Natural killer cell (primary cell): ENCODE measurements around the gene APOLD1. TPM values are rescaled to one million over a fixed set of nuclear protein-coding genes. Genes with fewer than 3 reads are reported as not detected.
A peak's percentile ranks its signal among the peaks of the same experiment; 100 is the strongest.
"Not testable (repeated sequence)": the region's sequence is repeated elsewhere in the genome, so short reads cannot be mapped to it uniquely, and the experiment has no call there.

Source experiments
- ATAC-seq, 3 donors: fragments of 150-1000 bp in 2 of 3; fragments of 200-7000 bp in 1 of 3; cut with Tn5 transposase; 1 replicate in 1 of 3; 2 replicates in 2 of 3; pipeline ENCODE4 v1.10.0; 2021; ENCODE audit warnings: mild to moderate bottlenecking in 2 of 3, moderate library complexity in 2 of 3
- DNase-seq, 2 donors: peaks; one replicate each; pipeline versions ENCODE4 v3.0.0 to v3.0.0-alpha.2; 2013 to 2021; ENCODE audit warnings: mixed read lengths in 1 of 2
- H3K27ac ChIP-seq: one replicate; pipeline ENCODE4 v1.5.1; 2013; ENCODE audit warnings: mild to moderate bottlenecking, low read length
- H3K27me3 ChIP-seq: one replicate; pipeline ENCODE4 v1.6.1; 2013; ENCODE audit warnings: low read length; ENCODE audit not compliant: control insufficient read depth, insufficient read depth
- H3K36me3 ChIP-seq: one replicate; pipeline ENCODE4 v1.6.1; 2013; ENCODE audit warnings: low read length; ENCODE audit not compliant: control insufficient read depth, insufficient read depth
- H3K4me1 ChIP-seq: one replicate; pipeline ENCODE4 v1.6.1; 2013; ENCODE audit warnings: low read length; ENCODE audit not compliant: control insufficient read depth, insufficient read depth
- H3K4me3 ChIP-seq: one replicate; pipeline ENCODE4 v1.5.1; 2013; ENCODE audit warnings: low read length
- H3K9me3 ChIP-seq: one replicate; pipeline ENCODE4 v1.6.1; 2013; ENCODE audit warnings: low read length; ENCODE audit not compliant: control insufficient read depth, insufficient read depth
- H3K27ac Mint-ChIP-seq, 2 donors: one replicate each; pipeline ENCODE4 v1.8.0; 2022; ENCODE audit warnings: mild to moderate bottlenecking in 2 of 2, mixed read lengths in 2 of 2, moderate library complexity in 1 of 2
- H3K27me3 Mint-ChIP-seq, 2 donors: one replicate each; pipeline ENCODE4 v1.8.0; 2022; ENCODE audit warnings: low read depth in 2 of 2, mixed read lengths in 2 of 2
- H3K36me3 Mint-ChIP-seq: one replicate; pipeline ENCODE4 v1.8.0; 2022; ENCODE audit warnings: mixed read lengths
- H3K4me1 Mint-ChIP-seq, 2 donors: one replicate each; pipeline ENCODE4 v1.8.0; 2022; ENCODE audit warnings: mixed read lengths in 2 of 2
- H3K4me3 Mint-ChIP-seq: one replicate; pipeline ENCODE4 v1.8.0; 2022; ENCODE audit warnings: mild to moderate bottlenecking, moderate library complexity, mixed read lengths
- H3K9me3 Mint-ChIP-seq, 2 donors: one replicate each; pipeline ENCODE4 v1.8.0; 2022; ENCODE audit warnings: mixed read lengths in 2 of 2
- CTCF ChIP-seq: fragments of 200-600 bp; IDR thresholded peaks from one replicate; pipeline ENCODE4 v1.8.0; 2022; ENCODE audit warnings: antibody characterized with exemption
- WGBS: methylation state at CpG from one replicate; pipeline ENCODE4 v1.1.7; 2013; ENCODE audit warnings: missing lambda C conversion rate; ENCODE audit not compliant: insufficient coverage; 5-methylcytosine and 5-hydroxymethylcytosine counted together
- intact Hi-C: fragments of 100-400 bp; cut with micrococcal nuclease; formaldehyde crosslinking; loops from one replicate; pipeline ENCODE4 v1.14.2; 2022
- total RNA-seq, 4 donors: library from RNA; stranded (reverse); fragments of 120-200 nt in 1 of 4; gene quantifications; one replicate each; pipeline versions ENCODE4 v1.2.3 to v1.2.4, GENCODE V29; 2013 to 2022

The APOLD1 gene
- total RNA-seq, 3 donors from 2014 or later (not counting 1 experiment from before 2014, with no cell fraction given) = 0.70 to 1.6 (median 1.6) TPM

- WGBS = 92% methylated on average over 1 of the region's 1 CpG
- H3K36me3 Mint-ChIP-seq = no peaks in the 10 kb centered on the region
- no peaks in the 10 kb centered on the region for H3K9me3 ChIP-seq
- no peak overlapping the region for H3K27ac ChIP-seq
- peaks cover 0 to 10% of the 10 kb centered on the region in 2 donors for H3K4me1 Mint-ChIP-seq
- ATAC-seq (no peak), DNase-seq (peak in 1 of 2 donors; percentile 25)
- H3K27me3 ChIP-seq = no peaks in the 10 kb centered on the region
- H3K27ac Mint-ChIP-seq = no peak overlapping the region
- H3K4me1 ChIP-seq = peaks cover 2% of the 10 kb centered on the region
- TF ChIP-seq CTCF = no peak
- no peaks in the 10 kb centered on the region for H3K36me3 ChIP-seq
- no peaks in the 10 kb centered on the region for H3K9me3 Mint-ChIP-seq
- intact Hi-C loops = no loop called here
- H3K4me3 Mint-ChIP-seq = no peak overlapping the region
- H3K4me3 ChIP-seq = no peak overlapping the region
- no peaks in the 10 kb centered on the region for H3K27me3 Mint-ChIP-seq
Observed at GRCh38 chr12:12839003-12839395, 53.5 kb downstream of the APOLD1 start.

- H3K36me3 Mint-ChIP-seq, H3K27ac ChIP-seq, intact Hi-C loops, H3K36me3 ChIP-seq, H3K9me3 ChIP-seq, H3K4me3 Mint-ChIP-seq, H3K4me1 ChIP-seq, H3K27ac Mint-ChIP-seq, H3K4me3 ChIP-seq, H3K27me3 Mint-ChIP-seq, ATAC-seq, DNase-seq, H3K27me3 ChIP-seq, H3K9me3 Mint-ChIP-seq: not testable (repeated sequence)
- WGBS = 99% methylated on average over 10 of the region's 10 CpGs
- peaks cover 0 to 10% of the 10 kb centered on the region in 2 donors for H3K4me1 Mint-ChIP-seq
Observed at GRCh38 chr12:12839439-12839838, 54.0 kb downstream of the APOLD1 start.

- Histone ChIP-seq H3K9me3 (no peaks in the 10 kb centered on the region), H3K27me3 (no peaks in the 10 kb centered on the region), H3K36me3 (no peaks in the 10 kb centered on the region), H3K4me1 (peaks cover 2% of the 10 kb centered on the region), H3K4me3 (no peak overlapping the region), H3K27ac (no peak overlapping the region)
- ATAC-seq = no peak
- Mint-ChIP-seq H3K4me3 (no peak overlapping the region), H3K4me1 (peaks cover 0 to 10% of the 10 kb centered on the region in 2 donors), H3K36me3 (no peaks in the 10 kb centered on the region), H3K27me3 (no peaks in the 10 kb centered on the region), H3K27ac (no peak overlapping the region), H3K9me3 (no peaks in the 10 kb centered on the region)
- TF ChIP-seq CTCF = no peak
- WGBS = 86% methylated on average over 2 of the region's 5 CpGs
- intact Hi-C loops = no loop called here
- DNase-seq = no peak
Observed at GRCh38 chr12:12839873-12840579, 54.6 kb downstream of the APOLD1 start.

- Histone ChIP-seq H3K27ac (no peak overlapping the region), H3K36me3 (no peaks in the 10 kb centered on the region), H3K27me3 (no peaks in the 10 kb centered on the region), H3K9me3 (no peaks in the 10 kb centered on the region), H3K4me1 (peaks cover 2% of the 10 kb centered on the region), H3K4me3 (no peak overlapping the region)
- DNase-seq (no peak), ATAC-seq (no peak)
- no peaks in the 10 kb centered on the region for H3K27me3 Mint-ChIP-seq
- H3K27ac Mint-ChIP-seq = no peak overlapping the region
- H3K36me3 Mint-ChIP-seq = no peaks in the 10 kb centered on the region
- no peaks in the 10 kb centered on the region for H3K9me3 Mint-ChIP-seq
- H3K4me3 Mint-ChIP-seq = no peak overlapping the region
- no peak for TF ChIP-seq CTCF
- intact Hi-C loops = no loop called here
- WGBS = 91% methylated on average over 5 of the region's 5 CpGs
- peaks cover 0 to 10% of the 10 kb centered on the region in 2 donors for H3K4me1 Mint-ChIP-seq
Observed at GRCh38 chr12:12840580-12840899, 55.1 kb downstream of the APOLD1 start.

Other genes with a start within 250 kb of the APOLD1 start
- gene DUSP16, start 222.8 kb upstream of the APOLD1 start, total RNA-seq = 10 to 100 TPM in 1 of 3 donors, 1 to 10 TPM in 2; 6.9 to 19.9 (median 10.0) TPM
- gene CREBL2, start 173.8 kb upstream of the APOLD1 start, total RNA-seq = 10 to 100 TPM in 2 of 3 donors, 1 to 10 TPM in 1; 9.0 to 13.1 (median 10.7) TPM
- gene GPR19, start 89.5 kb upstream of the APOLD1 start, total RNA-seq = 1 to 10 TPM in 2 of 3 donors, under 1 TPM in 1; 0.45 to 2.6 (median 2.2) TPM
- gene CDKN1B, start 68.3 kb upstream of the APOLD1 start, total RNA-seq = 100 to 1,000 TPM; 119 to 207 (median 130) TPM
- gene DDX47, start 27.7 kb downstream of the APOLD1 start, total RNA-seq = 100 to 1,000 TPM in 2 of 3 donors, 10 to 100 TPM in 1; 98.9 to 120 (median 114) TPM
- under 1 TPM in 2 of 3 donors, not detected in 1; 0.09 to 0.28 TPM for gene GPRC5A, start 105.9 kb downstream of the APOLD1 start, total RNA-seq
- 1 to 10 TPM in 1 of 3 donors, not detected in 2; 5.5 TPM for gene GPRC5D, start 166.5 kb downstream of the APOLD1 start, total RNA-seq
- gene HEBP1, start 214.6 kb downstream of the APOLD1 start, total RNA-seq = 10 to 100 TPM; 10.8 to 13.5 (median 11.9) TPM